Adrenal gland (tissue), 12 donors: ENCODE data around the gene TBC1D22A. TPM values are rescaled to one million over a fixed set of nuclear protein-coding genes. Genes with fewer than 3 reads are reported as not detected.

Source experiments
- DNase-seq, 7 donors: peaks; one replicate each; pipeline ENCODE4 v3.0.0-alpha.2; 2019 to 2020
- H3K27ac ChIP-seq, 5 donors: fragments of 200-600 bp; sonication (generic) in 4 of 5; 1 replicate in 3 of 5; 2 replicates in 2 of 5; pipeline versions ENCODE4 v1.5.1 to v1.8.0; 2016 to 2020; ENCODE audit warnings: mild to moderate bottlenecking in 1 of 5
- H3K27me3 ChIP-seq: fragments of 200-600 bp; 2 replicates; pipeline ENCODE4 v1.8.0; 2021
- H3K36me3 ChIP-seq, 2 donors: fragments of 200-600 bp; replicated peaks in 1 of 2; 1 replicate in 1 of 2; 2 replicates in 1 of 2; pipeline versions ENCODE4 v1.5.1 to v1.8.0; 2018 to 2022
- H3K4me1 ChIP-seq, 2 donors: fragments of 200-600 bp; replicated peaks in 1 of 2; 1 replicate in 1 of 2; 2 replicates in 1 of 2; pipeline versions ENCODE4 v1.5.1 to v1.8.0; 2018 to 2021
- H3K4me3 ChIP-seq, 4 donors: fragments of 200-600 bp; sonication (generic) in 3 of 4; one replicate each; pipeline ENCODE4 v1.5.1; 2016 to 2018
- H3K9me3 ChIP-seq, 3 donors: fragments of 200-600 bp; sonication (generic) in 1 of 3; replicated peaks in 1 of 3; 1 replicate in 2 of 3; 2 replicates in 1 of 3; pipeline versions ENCODE4 v1.5.1 to v1.8.0; 2016 to 2021
- CTCF ChIP-seq, 6 experiments: fragments of 450-650 bp in 4 of 6; fragments of 200-600 bp in 2 of 6; sonication (generic) in 1 of 6; IDR thresholded peaks; 1 replicate in 5 of 6; 2 replicates in 1 of 6; pipeline versions ENCODE4 v1.5.1 to v1.8.0; 2016 to 2021; ENCODE audit warnings: antibody characterized with exemption in 6 of 6, mild to moderate bottlenecking in 2 of 6, moderate library complexity in 1 of 6
- POLR2A ChIP-seq, 2 donors: fragments of 450-650 bp; IDR thresholded peaks; one replicate each; pipeline ENCODE4 v1.6.1; 2017; ENCODE audit warnings: antibody characterized with exemption in 2 of 2, mild to moderate bottlenecking in 2 of 2, moderate library complexity in 1 of 2
- WGBS, 4 donors: extraction: QIAGEN DNeasy Blood & Tissue Kit in 2 of 4; methylation state at CpG; one replicate each; pipeline versions ENCODE4 v1.1.5 to v1.1.7; 2013 to 2017; 5-methylcytosine and 5-hydroxymethylcytosine counted together
- intact Hi-C, 2 donors: fragments of 100-400 bp; cut with DNase I; formaldehyde crosslinking; loops; one replicate each; pipeline versions ENCODE4 v1.14.1 to v1.15.0; 2022 to 2023
- polyA plus RNA-seq, 3 donors: library from polyadenylated mRNA; stranded (reverse); fragments of 200-250 nt in 2 of 3; fragments of 350-450 nt in 1 of 3; fragmentation: Illumina TruSeq in 1 of 3; extraction: RNeasy Lipid Tissue Mini Kit (QIAGEN cat#74804) in 1 of 3; gene quantifications; one replicate each; pipeline ENCODE4 v1.2.3, GENCODE V29; 2013 to 2014
- total RNA-seq, 9 donors: library from RNA; depleted of rRNA in 4 of 9; stranded (reverse); fragments of >200 nt in 4 of 9; fragments of 120-200 nt in 1 of 9; fragmentation: NEBNext Ultra II Directional in 1 of 9; extraction: Animal tissue kit (Norgen Biotek cat#: 25700) in 1 of 9; gene quantifications; one replicate each; pipeline versions ENCODE4 v1.1.0 to v1.2.4, GENCODE V29; 2013 to 2023
- donor health status: healthy with polysubstance abuse.
- donor health status: Bipolar disorder and iron deficiency.
- donor health status: DM: yes; HTN: yes; CAD: no.
- donor health status: DM: no; HTN: no; CAD: no.
- donor health status: DM: no; HTN: no; CAD: no.
- donor health status: DM: yes; HTN: yes; CAD: no.

The TBC1D22A gene
- total and polyA plus RNA-seq, 12 donors: 11.5 to 44.2 (median 28.1) TPM

- H3K9me3 ChIP-seq: no peaks in the 10 kb centered on the region
- 83 to 88% (median 86%) methylated on average over 15 to 24 of the region's 24 CpGs for WGBS, 4 donors
- intact Hi-C loops: no loop called here
- H3K4me3 ChIP-seq: no peak overlapping the region
- no peaks in the 10 kb centered on the region for H3K36me3 ChIP-seq
- TF ChIP-seq POLR2A (IDR thresholded peaks at IDR 0.05) (no peak), CTCF (IDR thresholded peaks at IDR 0.05) (no peak)
- no peaks in the 10 kb centered on the region for H3K4me1 ChIP-seq
- no peaks in the 10 kb centered on the region for H3K27me3 ChIP-seq
- H3K27ac ChIP-seq: peak overlapping the region in 1 of 5 donors; percentile 11
- DNase-seq: peak in 2 of 7 donors; percentile 8 to 62
Observed at GRCh38 chr22:47030881-47031627, 268.6 kb downstream of the TBC1D22A start.

- intact Hi-C loops: no loop called here
- no peak for DNase-seq
Observed at GRCh38 chr22:47031628-47031915, 269.1 kb downstream of the TBC1D22A start.

GRCh38 chr22:47032091-47032943 lies 269.9 kb downstream of the TBC1D22A start:
- H3K4me1 ChIP-seq: no peaks in the 10 kb centered on the region
- peak overlapping the region in 1 of 5 donors; percentile 21 for H3K27ac ChIP-seq
- no peaks in the 10 kb centered on the region for H3K9me3 ChIP-seq
- DNase-seq: peak in 1 of 7 donors; percentile 70
- intact Hi-C loops: no loop called here
- no peak overlapping the region for H3K4me3 ChIP-seq
- 91 to 96% (median 93%) methylated on average over 18 to 22 of the region's 22 CpGs for WGBS, 4 donors
- H3K27me3 ChIP-seq: no peaks in the 10 kb centered on the region
- no peaks in the 10 kb centered on the region for H3K36me3 ChIP-seq
- TF ChIP-seq POLR2A (IDR thresholded peaks at IDR 0.05): no peak
- no peak for TF ChIP-seq CTCF (IDR thresholded peaks at IDR 0.05)

More at GRCh38 chr22:47031628-47031915, 269.1 kb downstream of the TBC1D22A start:
- H3K4me1 ChIP-seq: no peaks in the 10 kb centered on the region
- H3K27me3 ChIP-seq: no peaks in the 10 kb centered on the region
- H3K9me3 ChIP-seq: no peaks in the 10 kb centered on the region
- 93 to 96% (median 94%) methylated on average over 7 of the region's 7 CpGs; no CpG with 5 or more reads in 1 of the 4 donors for WGBS, 4 donors
- TF ChIP-seq CTCF (IDR thresholded peaks at IDR 0.05): no peak
- TF ChIP-seq POLR2A (IDR thresholded peaks at IDR 0.05): no peak
- H3K36me3 ChIP-seq: no peaks in the 10 kb centered on the region
- H3K27ac ChIP-seq: no peak overlapping the region
- H3K4me3 ChIP-seq: no peak overlapping the region

- Histone ChIP-seq H3K27ac (peak overlapping the region in 2 of 5 donors; percentile 21 to 52), H3K4me1 (no peaks in the 10 kb centered on the region), H3K9me3 (no peaks in the 10 kb centered on the region), H3K4me3 (no peak overlapping the region), H3K36me3 (no peaks in the 10 kb centered on the region), H3K27me3 (no peaks in the 10 kb centered on the region)
- 84 to 91% (median 87%) methylated on average over 12 to 15 of the region's 15 CpGs for WGBS, 4 donors
- intact Hi-C loops: no loop called here
- TF ChIP-seq POLR2A (IDR thresholded peaks at IDR 0.05) (no peak), CTCF (IDR thresholded peaks at IDR 0.05) (no peak)
- DNase-seq: no peak
Observed at GRCh38 chr22:47032956-47033647, 270.7 kb downstream of the TBC1D22A start.
